RWPE1 (cell line): Measurements from ENCODE around the gene ADCY5.

Experiments used
- CTCF ChIA-PET: fragments of 350-600 bp; sonication (Branson Sonifier 250); formaldehyde crosslinking; extraction: SDS; loops from one replicate; lab custom pipeline; 2021; lab: Yijun Ruan, JAX
- POLR2A ChIA-PET: fragments of 400-600 bp; formaldehyde crosslinking; extraction: SDS; loops from one replicate; lab custom pipeline; 2020; ENCODE audit warnings: antibody characterized with exemption; ENCODE audit not compliant: low non-redundant PET; lab: Yijun Ruan, JAX
- DNase-seq: peaks from one replicate; pipeline ENCODE4 v3.0.0; 2012; ENCODE audit warnings: low spot score
- H3K27ac ChIP-seq: fragments of 450-650 bp; 2 replicates; pipeline ENCODE4 v1.5.1; 2017
- CTCF ChIP-seq: fragments of 450-650 bp; conservative IDR thresholded peaks from 2 replicates; pipeline ENCODE4 v1.5.1; 2017; ENCODE audit warnings: low read depth, mild to moderate bottlenecking

Gene ADCY5

GRCh38 chr3:123405936-123406510 is 42.9 kb downstream of the ADCY5 start:
- no peak overlapping the region for H3K27ac ChIP-seq
- no peak for DNase-seq
- TF ChIP-seq CTCF = no peak
- CTCF ChIA-PET = no interaction called here
- POLR2A ChIA-PET = no interaction called here

- POLR2A ChIA-PET = no interaction called here
- no peak for DNase-seq
- no peak for TF ChIP-seq CTCF
- CTCF ChIA-PET = no interaction called here
- H3K27ac ChIP-seq = no peak overlapping the region
Measured at GRCh38 chr3:123405021-123405420, 43.9 kb downstream of the ADCY5 start.

- POLR2A ChIA-PET = no interaction called here
- DNase-seq = no peak
- CTCF ChIA-PET = no interaction called here
- no peak overlapping the region for H3K27ac ChIP-seq
- TF ChIP-seq CTCF = no peak
Measured at GRCh38 chr3:123404391-123404790, 44.5 kb downstream of the ADCY5 start.

DNA sequence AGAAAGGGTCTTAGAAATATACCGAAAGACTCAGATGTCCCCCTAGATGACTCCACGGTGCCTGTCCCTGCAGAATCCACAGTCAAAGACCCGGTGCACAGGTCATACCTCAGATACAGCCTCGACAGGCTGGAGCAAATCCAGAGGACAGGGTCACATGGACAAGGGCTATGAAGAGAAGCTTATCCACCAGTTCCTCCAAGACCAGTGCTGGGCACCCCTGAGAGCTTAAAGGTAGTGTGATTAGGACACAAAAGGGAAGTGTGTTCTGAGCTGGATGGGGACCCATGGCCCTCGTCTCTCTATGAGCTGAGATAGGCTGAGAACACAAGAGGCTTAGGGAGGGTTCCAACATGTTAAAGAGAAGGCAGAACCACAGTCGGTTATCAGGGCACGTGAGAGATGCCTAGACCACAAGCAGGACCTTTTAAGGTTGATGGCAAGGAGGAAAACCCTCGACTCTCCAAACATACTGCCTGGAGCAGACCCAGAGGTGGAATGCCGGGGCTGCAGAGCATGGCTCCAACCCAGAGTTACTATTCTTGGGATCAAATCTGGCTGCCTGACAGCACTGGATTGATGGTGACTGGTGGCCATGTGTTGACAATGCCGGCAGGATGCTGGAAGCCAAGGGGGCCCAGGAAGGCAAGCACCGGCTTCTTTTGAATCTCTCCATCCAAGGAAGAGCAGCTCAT is 46.9 kb downstream of the ADCY5 start:
- CTCF ChIA-PET = interaction anchor here (0.5 kb wide), 1 partner anchor 44 kb away, joined by 4 read pairs; no protein-coding TSS in a partner anchor
- H3K27ac ChIP-seq = no peak overlapping the region
- DNase-seq = no peak
- POLR2A ChIA-PET = no interaction called here
- TF ChIP-seq CTCF = no peak

GRCh38 chr3:123400169-123400568 is 48.7 kb downstream of the ADCY5 start:
- CTCF ChIA-PET = interaction anchor here (0.6 to 0.8 kb wide), 2 partner anchors 8 to 1068 kb away, joined by 3 read pairs; no protein-coding TSS in a partner anchor

DNA sequence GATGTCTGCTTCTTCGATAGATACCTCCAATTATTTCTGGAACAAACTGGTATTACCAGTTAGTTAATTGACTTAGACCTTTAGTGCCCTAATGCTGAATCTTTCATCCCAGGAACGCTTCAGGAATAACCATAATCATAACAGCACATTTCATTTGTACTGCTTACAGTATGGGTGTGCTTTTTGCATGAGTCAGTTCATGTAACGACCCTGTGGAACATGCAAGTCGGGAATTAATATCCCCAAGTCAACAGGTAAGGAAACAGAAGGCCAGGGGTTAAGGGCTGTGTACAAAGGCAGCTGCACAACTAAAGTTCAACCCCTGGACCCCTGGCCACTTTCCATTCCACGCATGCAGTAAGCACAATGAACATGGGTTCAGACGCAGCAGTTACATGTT is 49.2 kb downstream of the ADCY5 start:
- no peak for DNase-seq
- CTCF ChIA-PET = interaction anchor here (0.6 kb wide), 1 partner anchor 1069 kb away, joined by 3 read pairs; no protein-coding TSS in a partner anchor
- TF ChIP-seq CTCF = no peak
- H3K27ac ChIP-seq = no peak overlapping the region
- POLR2A ChIA-PET = no interaction called here

More at GRCh38 chr3:123400169-123400568, 48.7 kb downstream of the ADCY5 start:
- no peak for DNase-seq
- TF ChIP-seq CTCF = no peak
- no peak overlapping the region for H3K27ac ChIP-seq
- POLR2A ChIA-PET = no interaction called here
